GM18508 (cell line): ENCODE data around the gene ADAMTSL1.

Experiments used
- ATAC-seq: cut with Tn5 transposase; IDR thresholded peaks from one replicate; pipeline ENCODE4 v1.9.1; 2021; ENCODE audit warnings: moderate number of reproducible peaks; ENCODE audit not compliant: insufficient read depth, unreplicated experiment

ADAMTSL1 gene, protein sequence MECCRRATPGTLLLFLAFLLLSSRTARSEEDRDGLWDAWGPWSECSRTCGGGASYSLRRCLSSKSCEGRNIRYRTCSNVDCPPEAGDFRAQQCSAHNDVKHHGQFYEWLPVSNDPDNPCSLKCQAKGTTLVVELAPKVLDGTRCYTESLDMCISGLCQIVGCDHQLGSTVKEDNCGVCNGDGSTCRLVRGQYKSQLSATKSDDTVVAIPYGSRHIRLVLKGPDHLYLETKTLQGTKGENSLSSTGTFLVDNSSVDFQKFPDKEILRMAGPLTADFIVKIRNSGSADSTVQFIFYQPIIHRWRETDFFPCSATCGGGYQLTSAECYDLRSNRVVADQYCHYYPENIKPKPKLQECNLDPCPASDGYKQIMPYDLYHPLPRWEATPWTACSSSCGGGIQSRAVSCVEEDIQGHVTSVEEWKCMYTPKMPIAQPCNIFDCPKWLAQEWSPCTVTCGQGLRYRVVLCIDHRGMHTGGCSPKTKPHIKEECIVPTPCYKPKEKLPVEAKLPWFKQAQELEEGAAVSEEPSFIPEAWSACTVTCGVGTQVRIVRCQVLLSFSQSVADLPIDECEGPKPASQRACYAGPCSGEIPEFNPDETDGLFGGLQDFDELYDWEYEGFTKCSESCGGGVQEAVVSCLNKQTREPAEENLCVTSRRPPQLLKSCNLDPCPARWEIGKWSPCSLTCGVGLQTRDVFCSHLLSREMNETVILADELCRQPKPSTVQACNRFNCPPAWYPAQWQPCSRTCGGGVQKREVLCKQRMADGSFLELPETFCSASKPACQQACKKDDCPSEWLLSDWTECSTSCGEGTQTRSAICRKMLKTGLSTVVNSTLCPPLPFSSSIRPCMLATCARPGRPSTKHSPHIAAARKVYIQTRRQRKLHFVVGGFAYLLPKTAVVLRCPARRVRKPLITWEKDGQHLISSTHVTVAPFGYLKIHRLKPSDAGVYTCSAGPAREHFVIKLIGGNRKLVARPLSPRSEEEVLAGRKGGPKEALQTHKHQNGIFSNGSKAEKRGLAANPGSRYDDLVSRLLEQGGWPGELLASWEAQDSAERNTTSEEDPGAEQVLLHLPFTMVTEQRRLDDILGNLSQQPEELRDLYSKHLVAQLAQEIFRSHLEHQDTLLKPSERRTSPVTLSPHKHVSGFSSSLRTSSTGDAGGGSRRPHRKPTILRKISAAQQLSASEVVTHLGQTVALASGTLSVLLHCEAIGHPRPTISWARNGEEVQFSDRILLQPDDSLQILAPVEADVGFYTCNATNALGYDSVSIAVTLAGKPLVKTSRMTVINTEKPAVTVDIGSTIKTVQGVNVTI (N-terminal part only)

DNA sequence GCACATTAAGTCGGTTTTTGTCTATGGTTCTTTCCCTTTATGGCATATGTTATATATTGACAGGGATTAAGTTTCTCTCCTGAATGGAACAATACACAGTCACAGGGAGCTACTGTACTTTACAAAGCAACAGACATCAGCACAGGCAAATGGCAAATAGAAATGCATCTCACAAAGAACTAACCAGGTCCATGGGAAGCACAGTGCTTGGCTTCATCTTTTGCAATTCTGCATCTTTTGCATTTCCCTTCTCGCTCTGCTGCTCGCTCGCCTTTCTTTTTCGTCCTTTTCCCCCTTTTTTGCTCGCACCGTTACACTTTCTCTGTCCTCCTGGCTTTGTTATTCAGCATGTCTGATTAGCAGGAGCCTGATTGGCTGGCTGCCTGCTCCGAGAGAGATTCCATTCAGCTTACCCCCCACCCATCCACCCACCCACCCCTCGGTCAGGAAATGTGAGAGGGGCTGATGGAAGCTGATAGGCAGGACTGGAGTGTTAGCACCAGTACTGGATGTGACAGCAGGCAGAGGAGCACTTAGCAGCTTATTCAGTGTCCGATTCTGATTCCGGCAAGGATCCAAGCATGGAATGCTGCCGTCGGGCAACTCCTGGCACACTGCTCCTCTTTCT lies at the start of gene ADAMTSL1:
TSS of gene ADAMTSL1 (plus strand) at position 502 of the 628 bp plus-strand sequence. CDS start at position 582, 80 bp downstream.
- no peak for ATAC-seq

DNA sequence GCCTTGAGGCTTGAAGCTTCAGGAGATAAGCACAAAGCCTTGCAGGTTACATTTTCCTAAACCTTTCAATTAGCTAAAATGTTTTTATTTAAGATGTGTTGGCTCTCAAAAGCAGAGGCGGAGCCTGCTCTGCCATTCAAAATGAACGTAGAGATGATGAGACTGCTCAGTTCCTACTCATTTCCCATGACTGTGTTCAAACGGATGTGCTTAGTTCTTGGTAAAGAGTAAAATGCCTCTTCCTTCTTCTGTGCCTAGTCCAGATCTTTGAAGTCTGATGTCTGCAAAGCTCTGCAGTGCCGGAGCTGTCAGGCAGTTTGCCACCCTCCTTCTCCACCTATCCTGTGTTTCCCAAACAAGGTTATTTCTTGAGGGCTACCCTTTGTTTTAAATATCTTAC lies 46.3 kb upstream of the ADAMTSL1 start:
- no peak for ATAC-seq

DNA sequence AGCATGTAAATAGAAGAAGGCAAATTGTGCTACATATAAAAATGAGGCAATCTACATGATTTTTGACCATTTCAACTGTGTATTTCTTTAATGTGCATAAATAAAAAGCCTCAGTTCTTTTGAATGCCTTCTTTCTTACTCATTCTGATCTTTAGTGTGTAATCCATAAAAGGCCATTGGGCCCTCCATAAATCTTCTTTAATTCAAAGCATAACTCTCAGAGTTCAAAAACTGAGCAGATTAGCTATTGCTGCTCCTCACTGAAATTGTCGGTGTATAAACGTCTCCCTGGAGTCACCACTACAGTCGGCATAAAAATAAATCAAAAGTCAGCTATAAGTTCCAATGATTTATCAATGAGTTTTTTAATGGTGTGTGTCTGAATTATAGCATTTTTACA lies 45.3 kb upstream of the ADAMTSL1 start:
- ATAC-seq = no peak

DNA sequence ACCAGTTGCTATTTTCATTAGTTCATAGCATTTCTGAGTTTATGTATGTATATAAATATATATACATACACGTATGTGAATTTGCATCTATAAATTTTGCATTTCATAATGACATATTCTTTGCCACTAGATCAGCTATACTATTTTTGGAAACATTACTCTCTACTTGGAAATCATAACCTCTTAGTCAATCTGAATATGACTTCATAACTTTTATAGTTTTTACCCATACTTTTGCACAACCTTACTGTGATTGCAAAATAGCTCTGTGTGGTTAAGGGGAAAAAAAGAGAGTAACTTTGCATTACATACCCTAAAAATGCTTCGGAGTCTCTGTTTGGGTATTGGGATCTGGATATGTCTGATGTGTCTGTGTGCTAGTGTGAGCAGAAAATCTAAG lies 44.9 kb upstream of the ADAMTSL1 start:
- no peak for ATAC-seq

DNA sequence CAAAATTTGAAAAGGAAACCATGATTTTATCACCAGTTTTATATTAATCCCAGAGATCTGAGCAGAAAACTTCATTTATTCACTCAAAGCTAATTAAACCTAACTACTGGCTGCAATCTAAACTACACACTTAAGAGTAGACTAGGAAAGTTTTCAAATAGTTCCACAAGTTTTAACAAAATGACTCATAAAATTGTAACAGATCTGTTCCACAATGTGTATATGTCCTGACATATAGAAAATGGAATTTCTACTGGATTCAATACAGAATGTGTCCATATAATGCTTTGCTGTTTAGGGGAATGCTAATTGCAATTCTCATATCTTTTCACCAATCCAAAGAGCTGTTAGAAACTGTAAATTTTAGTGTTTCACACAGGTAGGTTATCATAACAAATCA lies 40.3 kb upstream of the ADAMTSL1 start:
- ATAC-seq = no peak

DNA sequence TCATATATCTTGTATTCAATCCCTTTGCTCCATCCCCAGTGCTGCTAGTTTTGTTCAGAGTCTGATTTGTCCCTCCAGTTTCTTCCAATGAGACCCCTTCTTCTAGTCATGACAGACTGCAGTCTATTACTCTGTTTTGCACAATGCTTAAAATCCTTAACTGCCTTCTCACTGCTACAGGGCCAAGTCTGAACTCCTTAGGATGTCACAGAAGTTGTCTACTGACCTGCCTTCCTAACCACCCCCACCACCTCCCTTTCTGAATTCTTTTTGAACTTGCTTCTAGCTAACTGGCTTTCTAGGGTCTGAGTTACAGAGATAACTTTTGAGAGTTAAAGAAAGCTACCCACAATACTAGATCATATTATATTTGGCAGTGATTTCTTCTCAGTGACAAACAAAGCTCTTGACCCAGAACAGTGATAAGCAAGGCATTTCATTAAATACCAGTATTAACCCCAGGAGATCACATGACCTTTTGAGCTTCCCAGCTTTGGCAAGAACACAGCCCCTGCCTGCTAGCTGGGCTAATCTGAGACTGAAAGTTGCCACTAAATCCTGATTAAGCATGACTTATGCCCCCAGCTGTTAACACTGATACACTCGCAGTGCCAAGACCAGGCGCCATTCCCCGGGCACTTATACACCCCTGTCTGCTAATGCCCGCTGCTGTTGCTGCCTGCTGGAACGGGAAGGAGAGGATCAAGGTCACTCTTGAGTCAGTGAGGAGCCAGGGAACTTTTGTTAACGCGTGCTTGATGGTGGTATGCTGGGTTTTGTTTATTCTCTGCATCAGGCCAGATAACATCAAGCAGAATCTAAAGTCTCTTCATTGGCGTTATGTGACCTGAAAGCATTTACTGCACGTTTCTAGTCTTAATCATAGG lies 36.4 kb upstream of the ADAMTSL1 start:
- no peak for ATAC-seq

DNA sequence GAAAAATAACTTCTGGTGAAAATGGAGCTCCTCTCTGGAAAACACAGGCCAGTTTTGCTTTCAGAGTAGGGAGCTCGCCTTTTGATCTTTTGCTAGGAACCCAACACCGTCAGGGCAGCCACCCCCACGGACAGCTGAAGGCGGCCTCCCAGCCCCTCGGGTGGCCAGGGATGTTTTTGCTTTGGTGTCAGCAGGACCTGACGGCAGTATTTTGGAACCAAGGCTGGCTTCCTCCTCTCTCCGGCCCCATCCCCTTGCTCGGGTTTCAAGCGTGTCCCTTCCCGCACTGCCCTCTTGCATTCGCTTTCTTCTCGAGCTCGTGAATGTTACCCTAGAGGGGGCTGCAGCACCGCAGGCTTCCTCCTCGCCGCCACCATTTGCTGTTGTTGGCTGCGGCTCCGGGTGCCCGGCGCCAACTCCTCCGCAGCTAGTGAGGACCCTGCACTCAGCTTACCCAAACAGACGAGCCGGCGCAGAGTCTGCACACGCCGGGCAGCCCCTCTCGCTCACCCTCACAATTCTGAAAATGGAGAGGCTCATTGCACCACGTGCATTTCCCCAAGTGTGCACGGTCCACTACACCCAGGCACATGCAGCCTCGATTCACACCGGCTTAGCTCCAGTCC lies 35.5 kb upstream of the ADAMTSL1 start:
- no peak for ATAC-seq

DNA sequence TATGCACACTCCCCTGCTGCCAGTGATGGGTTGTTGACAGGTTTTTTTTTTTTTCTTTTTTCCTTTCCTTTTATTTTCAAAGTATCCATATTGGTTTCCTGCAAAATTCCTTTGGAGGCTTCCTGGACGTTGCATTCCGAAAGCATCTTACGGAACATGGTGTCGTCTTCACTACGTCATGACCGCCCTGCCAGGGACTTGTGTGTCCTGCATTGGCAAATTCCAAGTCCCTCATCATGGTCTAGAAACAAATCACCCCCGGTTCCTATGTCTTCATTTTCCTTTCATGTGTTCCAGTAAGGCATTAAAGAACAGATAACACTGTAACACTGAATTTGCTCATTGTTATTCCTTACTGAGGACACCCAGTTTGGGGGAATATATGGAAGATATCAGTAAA lies 35.0 kb upstream of the ADAMTSL1 start:
- no peak for ATAC-seq

DNA sequence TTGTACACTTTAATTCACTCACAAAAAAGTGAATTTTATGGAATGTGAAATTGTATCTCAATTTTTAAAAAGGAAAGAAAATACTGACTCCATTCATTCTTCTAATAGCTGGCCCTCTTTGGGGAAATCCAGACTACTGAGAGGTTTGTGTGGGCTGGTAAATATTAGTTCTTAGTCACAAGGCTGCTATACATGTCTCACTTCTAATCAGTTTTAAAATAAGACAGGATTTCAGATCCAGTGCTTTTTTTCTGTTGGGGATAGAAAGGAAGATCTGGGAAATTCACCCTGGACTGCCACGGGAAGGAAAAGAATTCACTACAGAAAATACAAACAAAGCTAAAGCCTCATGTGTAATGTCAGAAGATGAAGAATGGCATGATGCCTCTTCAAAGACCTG lies 32.7 kb upstream of the ADAMTSL1 start:
- ATAC-seq = no peak

DNA sequence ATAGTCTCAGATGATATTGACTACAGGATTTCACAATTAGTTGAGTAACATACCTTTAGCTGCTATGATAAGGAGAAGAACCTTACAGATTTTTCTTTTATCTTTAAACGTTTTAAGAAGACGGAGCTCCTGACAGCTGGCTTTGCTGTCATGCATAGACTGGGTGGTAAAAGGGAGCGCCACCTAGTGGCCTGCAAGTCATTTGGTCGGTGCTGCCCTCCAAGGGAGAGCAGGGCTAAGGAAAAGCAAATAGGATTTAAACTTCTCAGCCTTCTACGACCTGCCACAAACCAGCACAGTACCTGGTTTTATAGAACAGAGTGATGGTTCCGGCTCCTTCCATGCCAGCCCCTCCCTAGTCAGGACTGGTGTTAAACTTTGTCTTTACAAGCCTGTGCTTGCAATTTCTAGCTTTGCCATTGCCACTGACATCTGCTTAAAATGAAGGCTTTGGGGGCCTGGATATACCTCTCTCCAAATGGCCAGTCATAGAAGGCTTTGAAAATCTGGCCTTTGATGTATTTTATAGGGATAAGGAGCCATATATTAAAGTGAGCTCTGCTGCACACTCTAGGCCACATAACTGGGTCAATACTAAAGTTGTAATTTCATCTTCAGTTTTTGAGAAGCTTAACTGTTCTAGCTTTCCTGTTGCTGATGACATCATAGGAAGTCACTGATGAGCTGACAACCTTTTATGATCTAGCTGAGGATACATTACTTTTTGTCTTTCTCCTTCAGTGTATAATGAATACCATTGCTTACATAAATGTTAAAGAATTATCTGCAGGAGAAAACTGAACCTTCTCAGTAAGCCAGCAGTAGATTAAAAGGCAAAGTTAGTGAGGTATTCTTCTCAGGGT lies 31.1 kb upstream of the ADAMTSL1 start:
- peak; percentile 83 for ATAC-seq

DNA sequence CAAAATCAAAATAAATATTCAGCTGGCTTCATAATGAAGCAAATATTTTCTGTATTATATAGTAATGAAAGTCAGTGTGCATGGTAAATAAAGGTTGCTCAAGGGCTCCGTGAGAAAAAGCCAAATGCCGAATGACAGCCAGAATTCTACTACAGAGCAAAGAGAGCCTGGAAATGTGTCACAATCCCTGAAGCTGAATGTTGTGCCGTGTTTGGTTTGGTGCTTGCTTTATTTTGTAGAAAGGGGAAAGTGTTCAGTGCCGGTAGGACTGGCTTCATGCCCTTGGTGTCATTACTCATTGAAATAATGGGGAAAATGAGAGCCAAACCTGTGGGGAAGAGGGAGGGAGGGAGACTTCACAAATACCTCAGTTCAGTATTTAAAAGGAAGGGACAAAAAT lies 26.8 kb upstream of the ADAMTSL1 start:
- no peak for ATAC-seq

DNA sequence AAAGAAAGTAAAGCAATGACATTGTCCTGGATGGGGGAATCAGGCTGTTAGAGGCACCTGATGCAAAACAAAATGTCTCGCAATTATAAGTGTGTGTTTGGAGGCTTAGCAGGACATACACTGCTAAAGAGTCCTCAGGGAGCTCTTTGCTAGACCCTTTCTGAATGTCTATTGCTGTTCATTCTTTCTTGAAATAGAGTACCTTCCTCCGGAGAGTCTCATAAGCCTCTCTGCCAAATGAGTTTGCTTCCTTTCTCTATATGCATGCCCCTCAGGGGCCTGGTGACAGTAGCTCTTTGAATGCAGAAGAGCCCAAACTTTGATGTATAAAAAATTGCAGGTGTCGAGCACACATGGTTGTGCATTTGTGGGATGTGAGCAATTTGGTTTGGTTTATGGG lies 26.4 kb upstream of the ADAMTSL1 start:
- no peak for ATAC-seq

DNA sequence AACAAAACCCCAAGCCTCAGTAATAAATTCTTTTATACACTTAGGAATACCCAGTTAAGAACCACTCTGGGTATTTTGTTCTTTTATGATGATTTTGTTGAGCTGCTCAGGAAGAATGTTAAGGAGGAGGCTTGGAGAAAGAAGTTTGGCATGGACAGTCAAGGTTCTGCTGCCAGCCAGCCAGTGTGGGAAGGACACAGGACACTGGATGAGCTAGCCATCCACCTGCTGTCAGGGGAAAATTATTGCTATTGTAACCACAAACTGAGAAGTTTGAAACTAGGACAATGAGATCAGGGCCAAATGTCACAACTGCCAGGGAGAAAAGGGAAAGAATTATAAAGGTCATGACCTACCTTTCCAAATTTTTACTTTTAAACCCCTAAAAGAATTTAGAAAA lies 25.9 kb upstream of the ADAMTSL1 start:
- ATAC-seq = no peak

DNA sequence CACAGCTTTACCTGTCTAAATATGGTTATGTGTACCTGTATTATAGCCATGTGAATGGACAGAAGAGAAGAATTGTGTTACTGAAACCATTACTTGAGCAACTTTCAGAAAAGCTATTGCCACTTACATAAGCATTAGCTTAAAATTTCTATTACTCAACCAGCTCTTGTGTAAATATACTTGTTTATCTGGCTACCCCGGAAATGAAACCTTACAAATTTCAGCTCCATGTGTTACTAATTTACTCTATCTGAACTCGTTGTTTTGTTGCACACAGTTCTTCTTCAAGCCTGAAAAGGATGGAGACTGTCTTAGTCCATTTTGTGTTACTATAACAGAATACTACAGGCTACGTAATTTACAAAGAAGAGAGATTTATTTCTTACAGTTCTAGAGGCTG lies 22.5 kb upstream of the ADAMTSL1 start:
- ATAC-seq = no peak

DNA sequence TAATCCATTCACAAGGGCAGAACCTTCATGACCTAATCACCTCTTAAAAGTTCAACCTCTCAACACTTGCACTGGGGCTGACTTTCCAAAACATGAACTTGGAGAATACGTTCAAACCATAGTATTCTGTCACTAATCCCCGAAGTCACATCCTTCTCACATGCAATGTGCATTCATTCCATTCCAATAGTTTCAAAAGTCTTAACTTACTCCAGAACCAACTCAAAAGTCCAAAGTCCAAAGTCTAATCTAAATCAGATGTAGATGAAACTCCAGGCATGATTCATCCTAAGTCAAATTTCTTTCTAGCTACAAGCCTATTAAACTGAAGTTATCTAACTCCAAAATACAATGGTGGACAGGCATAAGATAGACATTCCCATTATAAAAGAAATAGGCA lies 21.7 kb upstream of the ADAMTSL1 start:
- ATAC-seq = no peak

DNA sequence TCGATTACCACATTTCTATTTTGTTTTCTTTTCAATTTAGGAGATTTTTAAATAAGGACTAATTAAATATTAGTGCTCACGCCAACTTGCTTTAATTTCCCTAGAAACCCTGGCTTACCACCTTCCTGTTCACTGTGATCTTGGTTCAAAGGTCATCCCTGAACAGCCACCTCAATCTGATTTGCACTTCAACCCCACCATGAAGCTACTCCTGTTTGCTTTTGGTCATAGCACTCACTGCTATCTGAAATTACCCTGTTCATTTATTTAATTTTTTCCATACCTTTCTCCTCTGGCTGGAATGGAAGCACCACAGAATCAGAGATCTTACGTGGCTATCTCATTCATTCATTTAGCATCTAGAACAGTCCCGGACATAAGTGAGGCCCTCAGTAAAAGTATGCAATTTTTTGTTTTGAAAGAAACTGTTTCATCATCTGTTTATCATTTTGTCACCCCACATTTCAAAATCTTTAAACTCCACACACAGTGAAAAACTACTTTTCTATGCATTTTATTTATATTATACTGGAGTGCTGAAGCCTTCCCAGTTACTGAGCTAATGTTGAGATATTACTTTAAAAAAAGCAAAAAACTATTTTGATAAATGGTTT lies 17.2 kb upstream of the ADAMTSL1 start:
- no peak for ATAC-seq

DNA sequence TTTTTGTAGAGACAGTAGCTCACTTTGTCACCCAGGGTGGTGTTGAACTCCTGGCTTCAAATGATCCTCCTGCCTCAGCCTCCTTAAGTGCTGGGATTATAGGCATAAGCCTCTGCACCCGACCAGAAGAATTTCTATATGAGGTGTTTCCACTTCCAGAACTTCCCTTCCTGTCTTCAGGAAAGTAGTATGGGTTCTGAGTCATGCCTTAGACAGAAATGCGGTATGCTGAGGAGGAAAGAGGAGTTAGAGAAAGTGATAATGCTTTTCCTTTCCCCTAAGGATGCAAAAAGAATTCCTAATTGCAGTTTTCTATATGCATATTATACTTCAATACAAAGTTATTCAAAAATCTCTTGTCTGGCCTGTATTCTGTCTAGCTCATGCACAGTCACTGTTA lies 16.4 kb upstream of the ADAMTSL1 start:
- no peak for ATAC-seq
